ENCODE measurements around the gene ZNF222. TPM values are rescaled to one million over a fixed set of nuclear protein-coding genes. Genes with fewer than 3 reads are reported as not detected.

ZNF222 gene
- total RNA-seq, 4 donors from 2014 or later, result 0.56 to 1.6 (median 1.1) TPM

- in situ Hi-C loops (cut with MboI; ENCODE audit: low sequenced_read_pairs in 4 of 4), result loop anchor here in 1 of 4 donors (10.0 kb wide), 2 partner anchors 54 to 86 kb away; partner anchors contain the start of genes ZNF230 and ZNF234
Observed at GRCh38 chr19:44059229-44059628, 34.0 kb downstream of the ZNF222 start.

GRCh38 chr19:44061038-44061437, 35.9 kb downstream of the ZNF222 start:
- intact Hi-C loops (cut with DNase I; ENCODE audit: low total_unique reads) (no loop called here), in situ Hi-C loops (cut with MboI; ENCODE audit: low sequenced_read_pairs in 4 of 4) (no loop called here)
- DNase-seq (no peak), ATAC-seq (no peak)
- Histone ChIP-seq H3K9me3 (peaks cover 7 to 24% (median 10%) of the 10 kb centered on the region in 3 donors), H3K4me1 (no peaks in the 10 kb centered on the region), H3K27ac (no peak overlapping the region), H3K4me3 (no peak overlapping the region), H3K27me3 (no peaks in the 10 kb centered on the region), H3K36me3 (peaks cover 21 to 95% of the 10 kb centered on the region in 2 donors)
- no peak for TF ChIP-seq POLR2A (IDR thresholded peaks at IDR 0.05)
- no peak for TF ChIP-seq CTCF (IDR thresholded peaks at IDR 0.05 in 4 of 5, conservative IDR thresholded peaks at IDR 0.05 in 1 of 5)

More at GRCh38 chr19:44059229-44059628, 34.0 kb downstream of the ZNF222 start:
- DNase-seq (no peak), ATAC-seq (no peak)
- H3K27me3 ChIP-seq, result no peaks in the 10 kb centered on the region
- H3K27ac ChIP-seq, result no peak overlapping the region
- no peak overlapping the region for H3K4me3 ChIP-seq
- peaks cover 12 to 96% of the 10 kb centered on the region in 2 donors for H3K36me3 ChIP-seq
- no peaks in the 10 kb centered on the region for H3K4me1 ChIP-seq
- intact Hi-C loops (cut with DNase I; ENCODE audit: low total_unique reads), result loop anchor here (10.0 kb wide), 1 partner anchor 104 kb away; the partner anchor contains the start of gene ZNF221
- peaks cover 3 to 16% (median 6%) of the 10 kb centered on the region in 3 donors for H3K9me3 ChIP-seq
- TF ChIP-seq POLR2A (IDR thresholded peaks at IDR 0.05) (no peak), CTCF (IDR thresholded peaks at IDR 0.05 in 4 of 5, conservative IDR thresholded peaks at IDR 0.05 in 1 of 5) (no peak)

GRCh38 chr19:44066305-44066704, 41.1 kb downstream of the ZNF222 start:
- Histone ChIP-seq H3K36me3 (peaks cover 21 to 73% of the 10 kb centered on the region in 2 donors), H3K27me3 (no peaks in the 10 kb centered on the region), H3K27ac (no peak overlapping the region), H3K4me1 (peaks cover under 1 to 1% of the 10 kb centered on the region in 2 donors), H3K4me3 (peak overlapping the region in 1 of 4 donors; percentile 35), H3K9me3 (peaks cover 20 to 37% (median 23%) of the 10 kb centered on the region in 3 donors)
- DNase-seq (no peak), ATAC-seq (no peak)
- intact Hi-C loops (cut with DNase I; ENCODE audit: low total_unique reads), result no loop called here
- TF ChIP-seq POLR2A (IDR thresholded peaks at IDR 0.05) (no peak), CTCF (IDR thresholded peaks at IDR 0.05 in 4 of 5, conservative IDR thresholded peaks at IDR 0.05 in 1 of 5) (no peak)
- in situ Hi-C loops (cut with MboI; ENCODE audit: low sequenced_read_pairs in 4 of 4), result no loop called here

- Histone ChIP-seq H3K27ac (no peak overlapping the region), H3K4me3 (no peak overlapping the region), H3K9me3 (peaks cover 17 to 25% (median 18%) of the 10 kb centered on the region in 3 donors), H3K27me3 (no peaks in the 10 kb centered on the region), H3K4me1 (peaks cover 10 to 13% of the 10 kb centered on the region in 2 donors), H3K36me3 (peaks cover 19 to 42% of the 10 kb centered on the region in 2 donors)
- in situ Hi-C loops (cut with MboI; ENCODE audit: low sequenced_read_pairs in 4 of 4), result no loop called here
- intact Hi-C loops (cut with DNase I; ENCODE audit: low total_unique reads), result no loop called here
- no peak for DNase-seq
- no peak for ATAC-seq
- TF ChIP-seq CTCF (IDR thresholded peaks at IDR 0.05 in 4 of 5, conservative IDR thresholded peaks at IDR 0.05 in 1 of 5), result no peak
- no peak for TF ChIP-seq POLR2A (IDR thresholded peaks at IDR 0.05)
Observed at GRCh38 chr19:44069415-44069814, 44.2 kb downstream of the ZNF222 start.

Data from gastrocnemius medialis (tissue), 4 donors.